GM23338 (cell line): Measurements from ENCODE around the gene MED27. TPM values are rescaled to one million over a fixed set of nuclear protein-coding genes. Genes with fewer than 3 reads are reported as not detected.

Experiments
- ATAC-seq: fragments of 200-7000 bp; cut with Tn5 transposase; 3 replicates; pipeline ENCODE4 v1.9.1; 2020
- DNase-seq: peaks from one replicate; pipeline ENCODE4 v3.0.0-alpha.2; 2015; ENCODE audit warnings: low spot score
- H2AFZ ChIP-seq: fragments of 200-600 bp; sonication (generic); 2 replicates; pipeline ENCODE4 v1.8.0; 2016; ENCODE audit warnings: antibody characterized with exemption, mild to moderate bottlenecking, moderate library complexity
- H3F3A ChIP-seq: fragments of 200-600 bp; sonication (generic); replicated peaks from 2 replicates; pipeline ENCODE4 v1.8.0; 2017; ENCODE audit warnings: antibody characterized with exemption, mixed run types, low read depth
- H3K27ac ChIP-seq: fragments of 200-600 bp; sonication (generic); 2 replicates; pipeline ENCODE4 v1.6.1; 2016; ENCODE audit warnings: low read depth
- H3K27me3 ChIP-seq: fragments of 200-600 bp; sonication (generic); 2 replicates; pipeline ENCODE4 v1.8.0; 2016; ENCODE audit warnings: mild to moderate bottlenecking, mixed run types, moderate library complexity; ENCODE audit not compliant: insufficient read depth
- H3K36me3 ChIP-seq: fragments of 200-600 bp; sonication (generic); 2 replicates; pipeline ENCODE4 v1.8.0; 2016; ENCODE audit warnings: mild to moderate bottlenecking; ENCODE audit not compliant: insufficient read depth
- H3K4me1 ChIP-seq: fragments of 200-600 bp; sonication (generic); 2 replicates; pipeline ENCODE4 v1.8.0; 2016; ENCODE audit warnings: mild to moderate bottlenecking, moderate library complexity; ENCODE audit not compliant: insufficient read depth
- H3K4me2 ChIP-seq: fragments of 200-600 bp; sonication (generic); 2 replicates; pipeline ENCODE4 v1.7.1; 2017; ENCODE audit warnings: mixed run types
- H3K4me3 ChIP-seq: fragments of 200-600 bp; sonication (generic); 2 replicates; pipeline ENCODE4 v1.6.1; 2016; ENCODE audit warnings: mixed run types
- H3K79me2 ChIP-seq: fragments of 200-600 bp; sonication (generic); replicated peaks from 2 replicates; pipeline ENCODE4 v1.8.0; 2017; ENCODE audit warnings: mild to moderate bottlenecking; ENCODE audit not compliant: insufficient read depth
- H3K9me2 ChIP-seq: fragments of 200-600 bp; sonication (generic); 2 replicates; pipeline ENCODE4 v1.8.0; 2017; ENCODE audit not compliant: insufficient read depth
- H4K20me1 ChIP-seq: fragments of 200-600 bp; sonication (generic); replicated peaks from 2 replicates; pipeline ENCODE4 v1.8.0; 2017; ENCODE audit warnings: mild to moderate bottlenecking; ENCODE audit not compliant: insufficient read depth
- H3K27ac Mint-ChIP-seq: 2 replicates; pipeline ENCODE4 v1.8.0; 2020; ENCODE audit warnings: inconsistent platforms, mild to moderate bottlenecking, moderate library complexity, mixed read lengths
- H3K27me3 Mint-ChIP-seq: 3 replicates; pipeline ENCODE4 v1.8.0; 2022; ENCODE audit warnings: low read depth, mild to moderate bottlenecking, moderate library complexity, mixed read lengths, inconsistent platforms; ENCODE audit not compliant: insufficient read depth, poor library complexity
- H3K36me3 Mint-ChIP-seq: 3 replicates; pipeline ENCODE4 v1.8.0; 2021; ENCODE audit warnings: low read depth, mild to moderate bottlenecking, inconsistent platforms, moderate library complexity, mixed read lengths
- H3K4me1 Mint-ChIP-seq: 3 replicates; pipeline ENCODE4 v1.8.0; 2020; ENCODE audit warnings: mild to moderate bottlenecking, inconsistent platforms, mixed read lengths
- H3K4me3 Mint-ChIP-seq: 3 replicates; pipeline ENCODE4 v1.8.0; 2021; ENCODE audit warnings: moderate library complexity, mild to moderate bottlenecking, inconsistent platforms, mixed read lengths
- H3K9me3 Mint-ChIP-seq: 3 replicates; pipeline ENCODE4 v1.8.0; 2020; ENCODE audit warnings: moderate library complexity, mild to moderate bottlenecking, inconsistent platforms, mixed read lengths
- REST ChIP-seq: IDR thresholded peaks from one replicate; pipeline ENCODE4 v1.6.1; 2018; ENCODE audit warnings: antibody characterized with exemption; ENCODE audit not compliant: unreplicated experiment
- ZNF114 ChIP-seq: fragments of 250-450 bp; sonication (Bioruptor Pico); IDR thresholded peaks from 2 replicates; pipeline ENCODE4 v1.5.0; 2020; ENCODE audit warnings: mild to moderate bottlenecking, moderate library complexity
- ZNF462 ChIP-seq: fragments of 250-450 bp; sonication (Bioruptor Pico); IDR thresholded peaks from 2 replicates; pipeline ENCODE4 v1.5.0; 2020; ENCODE audit warnings: mild to moderate bottlenecking, moderate library complexity
- polyA plus RNA-seq: library from polyadenylated mRNA; unstranded; fragments of >200 nt; fragmentation: Nextera tagmentation; extraction: Ambion mirVana; gene quantifications from 2 replicates; pipeline ENCODE4 v1.2.1, GENCODE V29; 2016
- total RNA-seq: library from RNA; depleted of rRNA; stranded (reverse); fragments of >200 nt; shearing (Covaris generic); gene quantifications from 2 replicates; pipeline ENCODE4 v1.2.3, GENCODE V29; 2014

MED27 gene
- total and polyA plus RNA-seq, 2 experiments from 2014 or later, result 30.6 to 35.0 TPM

GRCh38 chr9:131951905-131952304 lies 127.8 kb downstream of the MED27 start (continued):
- no peak for TF ChIP-seq REST

GRCh38 chr9:131951155-131951554 lies 128.5 kb downstream of the MED27 start:
- Histone ChIP-seq H4K20me1 (peaks cover 9% of the 10 kb centered on the region), H3K4me1 (no peaks in the 10 kb centered on the region), H3K79me2 (0 out of 2 replicates have a peak, but pooled peaks cover 5% of the 10 kb centered on the region), H3K9me2 (no peaks in the 10 kb centered on the region), H3F3A (no peaks in the 10 kb centered on the region), H3K27ac (no peak overlapping the region), H3K36me3 (no peaks in the 10 kb centered on the region), H3K27me3 (no peaks in the 10 kb centered on the region), H3K4me3 (no peak overlapping the region), H2AFZ (no peak overlapping the region), H3K4me2 (no peak overlapping the region)
- Mint-ChIP-seq H3K27me3 (peaks cover 1% of the 10 kb centered on the region), H3K27ac (no peak overlapping the region), H3K36me3 (no peaks in the 10 kb centered on the region), H3K4me1 (peaks cover 7% of the 10 kb centered on the region), H3K4me3 (no peak overlapping the region), H3K9me3 (no peaks in the 10 kb centered on the region)
- DNase-seq (no peak), ATAC-seq (no peak)
- no peak for TF ChIP-seq ZNF114 (CRISPR knock-in tag)
- TF ChIP-seq ZNF462 (CRISPR knock-in tag), result no peak
